A549 (cell line): ENCODE data around the gene OR10A3.

Experiments
- ELK1 ChIP-seq: fragments of 150-350 bp; IDR thresholded peaks from 2 replicates; pipeline ENCODE4 v1.6.1; 2014; ENCODE audit warnings: low read depth, mild to moderate bottlenecking, low read length
- EP300 ChIP-seq, 2 experiments: fragments of >200 bp; sonication (Bioruptor Twin); formaldehyde crosslinking; IDR thresholded peaks; 2 replicates in 1 of 2; 3 replicates in 1 of 2; pipeline ENCODE4 v1.6.1; 2016 to 2017
- POLR2A ChIP-seq: IDR thresholded peaks from 2 replicates; pipeline ENCODE4 v1.6.1; 2012; ENCODE audit warnings: mild to moderate bottlenecking, low read length
- TFCP2L1 ChIP-seq: fragments of 250-450 bp; sonication (Bioruptor Pico); IDR thresholded peaks from 2 replicates; pipeline ENCODE4 v1.5.0; 2021; ENCODE audit warnings: mild to moderate bottlenecking
- ZC3H11A ChIP-seq: fragments of 450-650 bp; IDR thresholded peaks from 2 replicates; pipeline ENCODE4 v1.6.1; 2014; ENCODE audit warnings: antibody characterized with exemption, mild to moderate bottlenecking
- TF ChIP-seq, protein P1 (sequence below): fragments of >200 bp; sonication (Bioruptor Twin); formaldehyde crosslinking; IDR thresholded peaks from 3 replicates; pipeline ENCODE4 v1.5.1; 2016
- TF ChIP-seq, protein P2 (sequence below): fragments of 450-650 bp; IDR thresholded peaks from 2 replicates; pipeline ENCODE4 v1.6.1; 2014; ENCODE audit warnings: antibody characterized with exemption

- no peak for TF ChIP-seq TFCP2L1 (CRISPR knock-in tag)
- no peak for TF ChIP-seq EP300 (IDR thresholded peaks at IDR 0.05)
- TF ChIP-seq, protein P1, sequence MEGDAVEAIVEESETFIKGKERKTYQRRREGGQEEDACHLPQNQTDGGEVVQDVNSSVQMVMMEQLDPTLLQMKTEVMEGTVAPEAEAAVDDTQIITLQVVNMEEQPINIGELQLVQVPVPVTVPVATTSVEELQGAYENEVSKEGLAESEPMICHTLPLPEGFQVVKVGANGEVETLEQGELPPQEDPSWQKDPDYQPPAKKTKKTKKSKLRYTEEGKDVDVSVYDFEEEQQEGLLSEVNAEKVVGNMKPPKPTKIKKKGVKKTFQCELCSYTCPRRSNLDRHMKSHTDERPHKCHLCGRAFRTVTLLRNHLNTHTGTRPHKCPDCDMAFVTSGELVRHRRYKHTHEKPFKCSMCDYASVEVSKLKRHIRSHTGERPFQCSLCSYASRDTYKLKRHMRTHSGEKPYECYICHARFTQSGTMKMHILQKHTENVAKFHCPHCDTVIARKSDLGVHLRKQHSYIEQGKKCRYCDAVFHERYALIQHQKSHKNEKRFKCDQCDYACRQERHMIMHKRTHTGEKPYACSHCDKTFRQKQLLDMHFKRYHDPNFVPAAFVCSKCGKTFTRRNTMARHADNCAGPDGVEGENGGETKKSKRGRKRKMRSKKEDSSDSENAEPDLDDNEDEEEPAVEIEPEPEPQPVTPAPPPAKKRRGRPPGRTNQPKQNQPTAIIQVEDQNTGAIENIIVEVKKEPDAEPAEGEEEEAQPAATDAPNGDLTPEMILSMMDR: no peak
- TF ChIP-seq, protein P2, sequence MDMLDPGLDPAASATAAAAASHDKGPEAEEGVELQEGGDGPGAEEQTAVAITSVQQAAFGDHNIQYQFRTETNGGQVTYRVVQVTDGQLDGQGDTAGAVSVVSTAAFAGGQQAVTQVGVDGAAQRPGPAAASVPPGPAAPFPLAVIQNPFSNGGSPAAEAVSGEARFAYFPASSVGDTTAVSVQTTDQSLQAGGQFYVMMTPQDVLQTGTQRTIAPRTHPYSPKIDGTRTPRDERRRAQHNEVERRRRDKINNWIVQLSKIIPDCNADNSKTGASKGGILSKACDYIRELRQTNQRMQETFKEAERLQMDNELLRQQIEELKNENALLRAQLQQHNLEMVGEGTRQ: no peak
- no peak for TF ChIP-seq ELK1
- TF ChIP-seq POLR2A: no peak
- no peak for TF ChIP-seq ZC3H11A
Observed at GRCh38 chr11:7964873-7965272, 23.4 kb upstream of the OR10A3 start.
